HG03025 (cell line): Measurements from ENCODE around the gene PLPPR4.
"Not testable (repeated sequence)": the region's sequence is repeated elsewhere in the genome, so short reads cannot be mapped to it uniquely, and the experiment has no call there.

Experiments
- ATAC-seq: cut with Tn5 transposase; IDR thresholded peaks from one replicate; pipeline ENCODE4 v1.9.1; 2021; ENCODE audit warnings: mild to moderate bottlenecking, moderate library complexity; ENCODE audit not compliant: unreplicated experiment, low FRiP score

PLPPR4 gene

GRCh38 chr1:99264201-99265021 lies at the start of gene PLPPR4:
PLPPR4 (plus strand) TSS chr1:99264492; CDS start chr1:99264594, 102 bp downstream.
- no peak for ATAC-seq

- ATAC-seq = no peak
Observed at GRCh38 chr1:99216956-99217355, 47.3 kb upstream of the PLPPR4 start.

GRCh38 chr1:99217599-99217998 lies 46.7 kb upstream of the PLPPR4 start:
- ATAC-seq = no peak

GRCh38 chr1:99218572-99218971 lies 45.7 kb upstream of the PLPPR4 start:
- ATAC-seq = no peak

- ATAC-seq = peak; percentile 95
Observed at GRCh38 chr1:99218999-99219398, 45.3 kb upstream of the PLPPR4 start.

GRCh38 chr1:99227056-99227897 lies 37.0 kb upstream of the PLPPR4 start:
- no peak for ATAC-seq

GRCh38 chr1:99228153-99228552 lies 36.1 kb upstream of the PLPPR4 start:
- ATAC-seq = peak; percentile 87

GRCh38 chr1:99229122-99229521 lies 35.2 kb upstream of the PLPPR4 start:
- no peak for ATAC-seq

GRCh38 chr1:99230695-99231094 lies 33.6 kb upstream of the PLPPR4 start:
- ATAC-seq = no peak

GRCh38 chr1:99232172-99232571 lies 32.1 kb upstream of the PLPPR4 start:
- ATAC-seq = no peak

GRCh38 chr1:99233446-99233845 lies 30.8 kb upstream of the PLPPR4 start:
- no peak for ATAC-seq

- ATAC-seq = no peak
Observed at GRCh38 chr1:99236756-99237155, 27.5 kb upstream of the PLPPR4 start.

- no peak for ATAC-seq
Observed at GRCh38 chr1:99239690-99240089, 24.6 kb upstream of the PLPPR4 start.

- no peak for ATAC-seq
Observed at GRCh38 chr1:99240621-99241020, 23.7 kb upstream of the PLPPR4 start.

GRCh38 chr1:99246152-99246551 lies 18.1 kb upstream of the PLPPR4 start:
- ATAC-seq = no peak

- no peak for ATAC-seq
Observed at GRCh38 chr1:99247199-99247598, 17.1 kb upstream of the PLPPR4 start.

- no peak for ATAC-seq
Observed at GRCh38 chr1:99250728-99251127, 13.6 kb upstream of the PLPPR4 start.

- ATAC-seq = no peak
Observed at GRCh38 chr1:99251308-99251707, 13.0 kb upstream of the PLPPR4 start.

- ATAC-seq = no peak
Observed at GRCh38 chr1:99252630-99253029, 11.7 kb upstream of the PLPPR4 start.

GRCh38 chr1:99260402-99260801 lies 3.9 kb upstream of the PLPPR4 start:
- not testable (repeated sequence) for ATAC-seq

- ATAC-seq = no peak
Observed at GRCh38 chr1:99265124-99265523, 832 bp downstream of the PLPPR4 start.

GRCh38 chr1:99266726-99267125 lies 2.4 kb downstream of the PLPPR4 start:
- ATAC-seq = no peak
